GM21367 (cell line): ENCODE data around the gene RGS14.
"Not testable (repeated sequence)": the region's sequence is repeated elsewhere in the genome, so short reads cannot be mapped to it uniquely, and the experiment has no call there.

Source experiments
- ATAC-seq: cut with Tn5 transposase; IDR thresholded peaks from one replicate; pipeline ENCODE4 v1.9.1; 2021; ENCODE audit not compliant: unreplicated experiment

The RGS14 gene

DNA sequence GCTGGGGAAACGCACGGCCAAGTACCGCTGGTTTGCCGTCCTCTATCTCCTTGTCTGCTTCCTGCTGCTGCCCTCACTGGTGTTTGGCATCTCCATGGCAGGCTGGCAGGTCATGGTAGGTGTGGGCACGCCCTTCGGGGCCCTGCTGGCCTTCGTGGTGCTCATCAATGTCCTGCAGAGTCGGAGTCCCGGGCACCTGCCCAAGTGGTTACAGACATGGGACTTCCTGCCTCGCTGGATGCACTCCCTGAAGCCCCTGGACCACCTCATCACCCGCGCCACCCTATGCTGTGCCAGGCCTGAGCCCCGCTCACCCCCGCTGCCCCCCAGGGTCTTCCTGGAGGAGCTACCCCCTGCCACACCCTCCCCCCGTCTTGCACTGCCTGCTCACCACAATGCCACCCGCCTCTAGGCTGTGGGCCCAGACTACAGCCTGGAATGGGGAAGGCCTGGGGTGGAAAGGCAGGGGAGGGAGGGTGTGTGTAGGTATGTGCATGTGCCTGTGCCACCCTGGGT is 40.2 kb downstream of the RGS14 start:
- no peak for ATAC-seq

DNA sequence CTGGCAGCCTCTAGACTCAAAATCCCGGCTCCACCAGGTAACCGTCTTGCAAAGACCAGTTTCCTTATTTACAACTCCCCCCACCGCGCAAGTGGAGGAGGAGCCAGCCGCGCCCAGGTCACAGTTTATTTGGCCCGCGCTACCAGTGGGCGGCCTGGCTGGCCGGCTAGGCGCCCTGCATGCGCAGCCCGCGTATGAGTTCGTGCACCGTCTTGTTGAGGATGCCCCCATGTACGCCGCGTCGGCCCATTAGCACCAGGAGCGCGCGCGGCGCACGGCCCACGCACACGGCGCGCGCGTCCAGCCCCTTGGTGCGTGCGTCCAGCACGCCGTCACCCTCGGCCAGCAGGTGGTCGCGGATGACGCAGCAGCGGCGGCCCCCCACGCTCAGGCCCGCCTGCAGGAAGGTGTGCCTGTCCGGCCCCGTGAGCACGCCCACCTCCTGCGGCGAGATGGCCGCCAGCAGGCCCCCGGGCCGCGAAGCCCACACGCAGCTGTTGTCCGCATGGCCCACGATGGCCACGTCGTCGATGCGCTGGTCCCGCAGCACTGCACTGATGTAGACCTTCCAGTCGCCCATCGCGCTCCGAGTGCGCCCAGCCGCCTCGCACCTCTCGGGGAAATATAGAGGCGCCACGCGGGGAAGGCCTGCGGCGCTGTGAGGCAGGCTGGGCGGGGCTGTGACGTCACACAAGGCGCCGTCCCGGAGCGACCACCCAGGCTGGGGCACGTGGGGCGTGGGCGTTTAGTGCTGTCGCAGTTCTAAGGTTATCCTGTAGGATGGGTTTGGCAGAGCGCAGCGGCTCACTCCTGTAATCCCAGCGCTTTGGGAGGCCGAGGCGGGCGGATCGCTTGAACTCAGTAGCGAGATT is 42.5 kb downstream of the RGS14 start, which contains the start of gene PFN3:
Gene PFN3, minus strand, starts transcription at position 665 of the 872 bp plus-strand sequence. Its CDS starts 85 bp downstream, at position 580.
- ATAC-seq: no peak

GRCh38 chr5:177402271-177403043 is 44.7 kb downstream of the RGS14 start:
- ATAC-seq: no peak

DNA sequence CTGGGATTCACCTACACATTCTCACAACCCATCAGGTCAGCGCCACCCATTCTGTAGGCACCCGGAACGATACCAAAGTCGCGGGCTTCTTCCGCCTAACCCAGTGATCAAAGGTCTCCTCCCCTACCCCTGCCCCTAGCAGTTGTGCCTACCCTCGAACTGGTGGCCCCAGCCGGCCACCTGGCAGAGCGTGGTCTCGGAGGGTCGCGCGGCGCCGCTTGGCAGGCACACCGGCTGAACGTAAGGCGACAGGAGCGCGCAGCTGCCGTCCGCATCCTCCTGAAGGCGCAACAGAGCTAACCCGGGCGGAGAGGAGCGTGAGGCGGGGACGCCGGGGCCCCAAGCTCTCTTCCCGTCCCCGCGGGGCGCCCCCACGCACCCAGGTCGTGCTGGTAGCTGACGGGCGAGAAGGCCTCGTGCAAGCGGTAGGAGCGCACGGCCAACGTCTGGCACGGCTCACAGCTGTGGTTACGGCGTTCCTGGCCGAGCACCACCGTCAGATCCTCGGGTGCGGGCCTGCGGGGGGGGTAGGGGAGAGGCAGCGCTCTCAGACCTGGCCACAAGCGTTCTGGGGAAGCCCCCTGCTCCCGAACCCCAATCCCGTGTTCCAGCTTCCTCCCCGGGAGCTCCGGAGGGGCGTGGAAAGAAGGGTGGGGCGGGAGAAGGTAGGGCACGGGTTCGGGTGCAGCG is 45.5 kb downstream of the RGS14 start:
- ATAC-seq: no peak

- peak; percentile 58 for ATAC-seq
These were observed 46.3 kb downstream of the RGS14 start for GRCh38 chr5:177403792-177404640.

DNA sequence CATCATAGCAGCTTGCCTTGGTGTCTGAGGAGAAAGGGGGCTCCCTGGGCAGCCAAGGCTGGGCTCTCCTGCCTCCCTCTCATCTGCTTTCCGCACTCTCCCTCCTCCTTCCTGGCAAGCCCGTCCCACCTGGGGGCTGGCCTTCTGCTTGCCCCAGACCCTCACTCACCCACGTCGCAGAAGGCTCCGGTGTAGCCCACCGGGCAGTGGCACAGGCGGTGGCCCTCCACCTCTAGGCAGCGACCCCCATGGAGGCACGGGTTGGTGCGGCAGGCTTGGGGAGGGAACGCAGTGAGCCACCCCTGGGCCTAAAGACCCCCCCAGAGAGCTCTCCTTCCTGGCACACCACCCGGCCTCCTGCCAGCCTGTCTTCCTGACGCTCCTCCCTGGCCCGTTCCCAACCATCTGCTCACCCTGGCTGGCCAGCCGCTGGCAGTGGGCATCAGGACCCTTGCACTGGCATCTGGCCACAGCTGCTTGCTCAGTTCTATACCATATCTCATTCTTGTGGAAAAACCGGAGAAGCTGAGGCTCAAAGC is 47.0 kb downstream of the RGS14 start:
- no peak for ATAC-seq

- ATAC-seq: no peak
These were observed 47.6 kb downstream of the RGS14 start for GRCh38 chr5:177405312-177405711.

GRCh38 chr5:177405805-177406204 is 48.1 kb downstream of the RGS14 start:
- no peak for ATAC-seq

- no peak for ATAC-seq
These were observed 51.5 kb downstream of the RGS14 start, which contains the start of gene F12 for GRCh38 chr5:177409043-177409801. F12 (minus strand) TSS chr5:177409564; CDS start chr5:177409527, 37 bp downstream.

DNA sequence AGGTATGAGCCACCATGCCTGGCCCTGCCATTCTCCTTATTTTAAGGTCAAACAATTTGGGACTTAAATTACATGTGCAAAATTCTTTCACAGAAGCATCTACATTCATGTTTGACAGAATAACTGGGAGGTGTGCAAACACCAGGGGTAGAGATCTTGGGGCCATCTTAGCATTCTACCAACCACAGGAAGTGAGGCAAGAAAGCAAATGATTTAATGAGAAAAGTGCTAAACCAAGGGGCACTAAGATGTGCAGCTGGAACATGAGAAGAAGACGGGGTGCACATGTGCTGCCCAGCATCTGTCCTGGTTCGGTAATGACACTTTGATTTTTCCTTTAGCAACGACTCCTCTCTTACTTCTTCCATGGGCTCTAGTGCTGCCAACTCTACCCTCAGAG is 52.9 kb downstream of the RGS14 start:
- ATAC-seq: no peak

- ATAC-seq: peak; percentile 48
These were observed 55.0 kb downstream of the RGS14 start for GRCh38 chr5:177412603-177413233.

DNA sequence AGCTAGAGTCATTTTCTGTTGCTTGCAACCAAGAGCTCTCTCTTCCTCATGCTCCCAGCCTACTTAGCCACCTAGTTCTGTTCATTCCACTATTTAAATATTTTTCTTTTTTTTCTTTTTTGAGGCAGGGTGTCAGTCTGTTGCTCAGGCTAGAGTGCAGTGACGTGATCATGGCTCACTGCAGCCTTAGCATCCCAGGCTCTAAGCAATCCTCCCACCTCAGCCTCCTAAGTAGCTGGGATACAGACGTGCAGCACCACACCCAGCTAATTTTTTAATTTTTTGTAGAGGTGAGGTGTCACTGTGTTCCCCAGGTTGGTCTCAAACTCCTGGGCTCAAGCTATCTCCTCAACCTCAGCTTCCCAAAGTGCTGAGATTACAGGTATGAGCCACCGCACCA is 56.8 kb downstream of the RGS14 start:
- ATAC-seq: no peak

DNA sequence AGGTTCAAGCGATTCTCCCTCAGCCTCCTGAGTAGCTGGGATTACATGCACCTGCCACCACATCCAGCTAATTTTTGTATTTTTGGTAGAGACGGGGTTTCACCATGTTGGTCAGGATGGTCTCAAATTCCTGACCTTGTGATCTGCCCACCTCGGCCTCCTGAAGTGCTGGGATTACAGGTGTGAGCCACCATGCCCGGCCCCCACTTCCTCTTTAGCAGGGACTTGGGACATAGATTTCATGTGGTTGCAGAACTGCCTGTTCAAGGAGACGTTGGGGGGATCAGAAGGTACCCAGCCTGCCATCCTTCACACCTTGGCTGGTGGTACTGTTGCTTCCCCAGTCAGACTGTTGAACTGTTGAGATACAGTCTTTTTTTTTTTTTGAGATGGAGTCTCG is 59.4 kb downstream of the RGS14 start:
- ATAC-seq: not testable (repeated sequence)

- ATAC-seq: no peak
These were observed 61.3 kb downstream of the RGS14 start for GRCh38 chr5:177419046-177419445.

DNA sequence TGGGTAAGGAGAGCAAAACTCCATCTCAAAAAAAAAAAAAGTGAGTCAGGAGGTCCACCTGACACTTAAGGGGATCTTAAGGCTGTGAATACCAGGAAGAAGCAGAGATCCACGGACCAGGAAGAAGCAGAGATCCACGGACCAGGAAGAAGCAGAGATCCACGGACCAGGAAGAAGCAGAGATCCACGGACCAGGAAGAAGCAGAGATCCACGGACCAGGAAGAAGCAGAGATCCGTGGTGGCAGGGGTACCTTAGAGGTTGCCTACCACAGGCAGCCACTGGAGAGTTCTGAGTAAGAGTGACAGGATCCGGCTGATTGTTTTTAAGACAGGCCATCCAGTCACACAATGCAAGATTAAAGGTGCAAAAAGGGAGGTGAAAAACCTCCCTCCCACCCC is 62.7 kb downstream of the RGS14 start:
- ATAC-seq: not testable (repeated sequence)

GRCh38 chr5:177421062-177421798 is 63.5 kb downstream of the RGS14 start:
- ATAC-seq: no peak
